Fibroblast of lung (primary cell): ENCODE data around the gene AKAP13.

Source experiments
- EZH2 ChIP-seq: IDR thresholded peaks from 2 replicates; pipeline ENCODE4 v1.5.1; 2012; ENCODE audit warnings: low read length, control low read depth, mild to moderate bottlenecking; ENCODE audit errors: missing control alignments
- TF ChIP-seq, protein P1 (sequence below), 2 donors: IDR thresholded peaks in 1 of 2; conservative IDR thresholded peaks in 1 of 2; 1 replicate in 1 of 2; 2 replicates in 1 of 2; pipeline ENCODE4 v1.5.1; 2011 to 2012; ENCODE audit warnings: low read length in 2 of 2, control low read depth in 1 of 2, inconsistent platforms in 1 of 2, low read depth in 1 of 2, mild to moderate bottlenecking in 1 of 2

- TF ChIP-seq, protein P1, sequence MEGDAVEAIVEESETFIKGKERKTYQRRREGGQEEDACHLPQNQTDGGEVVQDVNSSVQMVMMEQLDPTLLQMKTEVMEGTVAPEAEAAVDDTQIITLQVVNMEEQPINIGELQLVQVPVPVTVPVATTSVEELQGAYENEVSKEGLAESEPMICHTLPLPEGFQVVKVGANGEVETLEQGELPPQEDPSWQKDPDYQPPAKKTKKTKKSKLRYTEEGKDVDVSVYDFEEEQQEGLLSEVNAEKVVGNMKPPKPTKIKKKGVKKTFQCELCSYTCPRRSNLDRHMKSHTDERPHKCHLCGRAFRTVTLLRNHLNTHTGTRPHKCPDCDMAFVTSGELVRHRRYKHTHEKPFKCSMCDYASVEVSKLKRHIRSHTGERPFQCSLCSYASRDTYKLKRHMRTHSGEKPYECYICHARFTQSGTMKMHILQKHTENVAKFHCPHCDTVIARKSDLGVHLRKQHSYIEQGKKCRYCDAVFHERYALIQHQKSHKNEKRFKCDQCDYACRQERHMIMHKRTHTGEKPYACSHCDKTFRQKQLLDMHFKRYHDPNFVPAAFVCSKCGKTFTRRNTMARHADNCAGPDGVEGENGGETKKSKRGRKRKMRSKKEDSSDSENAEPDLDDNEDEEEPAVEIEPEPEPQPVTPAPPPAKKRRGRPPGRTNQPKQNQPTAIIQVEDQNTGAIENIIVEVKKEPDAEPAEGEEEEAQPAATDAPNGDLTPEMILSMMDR (conservative IDR thresholded peaks at IDR 0.05 in 1 of 2, IDR thresholded peaks at IDR 0.05 in 1 of 2; ENCODE audit: low read depth in 1 of 2, low read length in 2 of 2), result no peak
- no peak for TF ChIP-seq EZH2
Measured at GRCh38 chr15:85482894-85483293, 102.5 kb downstream of the AKAP13 start.
